RPMI8226 (cell line): Measurements from ENCODE around the gene KPTN.
A peak's percentile ranks its signal among the peaks of the same experiment; 100 is the strongest.

Experiments used
- DNase-seq: peaks from one replicate; pipeline ENCODE4 v3.0.0-alpha.2; 2015

KPTN gene

GRCh38 chr19:47464675-47465419 is 19.2 kb downstream of the KPTN start:
- no peak for DNase-seq

GRCh38 chr19:47461876-47462275 is 22.1 kb downstream of the KPTN start:
- no peak for DNase-seq

- no peak for DNase-seq
Measured at GRCh38 chr19:47459477-47459876, 24.5 kb downstream of the KPTN start.

- no peak for DNase-seq
Measured at GRCh38 chr19:47458672-47459071, 25.3 kb downstream of the KPTN start.

- no peak for DNase-seq
Measured at GRCh38 chr19:47456721-47457474, 27.1 kb downstream of the KPTN start.

GRCh38 chr19:47450478-47450877 is 33.5 kb downstream of the KPTN start:
- no peak for DNase-seq

GRCh38 chr19:47448360-47448727 is 35.7 kb downstream of the KPTN start:
- DNase-seq: no peak

GRCh38 chr19:47447470-47448359 is 36.3 kb downstream of the KPTN start:
- peak; percentile 16 for DNase-seq

- no peak for DNase-seq
Measured at GRCh38 chr19:47446534-47447469, 37.2 kb downstream of the KPTN start.

GRCh38 chr19:47445937-47446402 is 38.0 kb downstream of the KPTN start:
- no peak for DNase-seq

GRCh38 chr19:47445527-47445926 is 38.5 kb downstream of the KPTN start:
- no peak for DNase-seq

- DNase-seq: no peak
Measured at GRCh38 chr19:47444388-47444821, 39.6 kb downstream of the KPTN start.

GRCh38 chr19:47443331-47443730 is 40.7 kb downstream of the KPTN start:
- DNase-seq: no peak

GRCh38 chr19:47438793-47439220 is 45.2 kb downstream of the KPTN start:
- DNase-seq: no peak

GRCh38 chr19:47437500-47437899 is 46.5 kb downstream of the KPTN start:
- no peak for DNase-seq

GRCh38 chr19:47436712-47437401 is 47.2 kb downstream of the KPTN start:
- peak; percentile 77 for DNase-seq

- no peak for DNase-seq
Measured at GRCh38 chr19:47435883-47436417, 48.1 kb downstream of the KPTN start.

- DNase-seq: peak; percentile 70
Measured at GRCh38 chr19:47435196-47435595, 48.8 kb downstream of the KPTN start.

- DNase-seq: no peak
Measured at GRCh38 chr19:47434088-47434487, 49.9 kb downstream of the KPTN start.

GRCh38 chr19:47433121-47433520 is 50.9 kb downstream of the KPTN start:
- DNase-seq: peak; percentile 24

GRCh38 chr19:47432499-47432898 is 51.5 kb downstream of the KPTN start:
- no peak for DNase-seq
